Smooth muscle cell (in vitro differentiated cells): Measurements from ENCODE around the gene PTPRR. TPM values are rescaled to one million over a fixed set of nuclear protein-coding genes. Genes with fewer than 3 reads are reported as not detected.

Experiments
- DNase-seq: peaks from one replicate; lab custom pipeline; 2025; ENCODE audit not compliant: unreplicated experiment; lab: John Stamatoyannopoulos, UW
- H2AFZ ChIP-seq: fragments of 200-600 bp; sonication (generic); 2 replicates; pipeline ENCODE4 v1.6.0; 2016; ENCODE audit warnings: antibody characterized with exemption, low read depth, mild to moderate bottlenecking
- H3F3A ChIP-seq: fragments of 200-600 bp; sonication (generic); 2 replicates; pipeline ENCODE4 v1.6.0; 2017; ENCODE audit warnings: antibody characterized with exemption, low read depth
- H3K27ac ChIP-seq: fragments of 200-600 bp; sonication (generic); 2 replicates; pipeline ENCODE4 v1.5.1; 2016; ENCODE audit warnings: low read depth, mild to moderate bottlenecking
- H3K27me3 ChIP-seq: fragments of 200-600 bp; sonication (generic); 2 replicates; pipeline ENCODE4 v1.6.1; 2016; ENCODE audit warnings: low read depth, mild to moderate bottlenecking
- H3K36me3 ChIP-seq: fragments of 200-600 bp; sonication (generic); 2 replicates; pipeline ENCODE4 v1.5.1; 2016; ENCODE audit warnings: low read depth
- H3K4me1 ChIP-seq: fragments of 200-600 bp; sonication (generic); 2 replicates; pipeline ENCODE4 v1.5.1; 2016; ENCODE audit warnings: low read depth
- H3K4me2 ChIP-seq: fragments of 200-600 bp; sonication (generic); 2 replicates; pipeline ENCODE4 v1.6.0; 2016; ENCODE audit warnings: mild to moderate bottlenecking
- H3K4me3 ChIP-seq: fragments of 200-600 bp; sonication (generic); 2 replicates; pipeline ENCODE4 v1.5.1; 2016; ENCODE audit warnings: mild to moderate bottlenecking
- H3K79me2 ChIP-seq: fragments of 200-600 bp; sonication (generic); 2 replicates; pipeline ENCODE4 v1.6.0; 2016; ENCODE audit warnings: low read depth, mild to moderate bottlenecking
- H3K9ac ChIP-seq: fragments of 200-600 bp; sonication (generic); 2 replicates; pipeline ENCODE4 v1.6.0; 2016; ENCODE audit warnings: low read depth
- H3K9me3 ChIP-seq: fragments of 200-600 bp; sonication (generic); replicated peaks from 2 replicates; pipeline ENCODE4 v1.5.1; 2016; ENCODE audit warnings: low read depth
- H4K20me1 ChIP-seq: fragments of 200-600 bp; sonication (generic); 2 replicates; pipeline ENCODE4 v1.6.0; 2016; ENCODE audit warnings: low read depth
- WGBS: methylation state at CpG from one replicate; pipeline ENCODE4 v1.1.7; 2016; ENCODE audit warnings: low lambda C conversion rate; 5-methylcytosine and 5-hydroxymethylcytosine counted together
- polyA plus RNA-seq: library from polyadenylated mRNA; unstranded; fragments of >200 nt; fragmentation: Nextera tagmentation; extraction: Ambion mirVana; gene quantifications from 2 replicates; pipeline ENCODE4 v1.2.1, GENCODE V29; 2016
- total RNA-seq: library from RNA; depleted of rRNA; stranded (reverse); fragments of >200 nt; gene quantifications from 2 replicates; pipeline ENCODE4 v1.2.3, GENCODE V29; 2014
- TF ChIP-seq, protein P1 (sequence below): fragments of 200-600 bp; sonication (generic); IDR thresholded peaks from 2 replicates; pipeline ENCODE4 v1.5.1; 2017; ENCODE audit warnings: borderline replicate concordance, mild to moderate bottlenecking, antibody characterized with exemption; ENCODE audit not compliant: insufficient read depth, poor library complexity, severe bottlenecking

The PTPRR gene
- total and polyA plus RNA-seq, 2 experiments from 2014 or later, result 2.8 to 17.8 TPM

DNA sequence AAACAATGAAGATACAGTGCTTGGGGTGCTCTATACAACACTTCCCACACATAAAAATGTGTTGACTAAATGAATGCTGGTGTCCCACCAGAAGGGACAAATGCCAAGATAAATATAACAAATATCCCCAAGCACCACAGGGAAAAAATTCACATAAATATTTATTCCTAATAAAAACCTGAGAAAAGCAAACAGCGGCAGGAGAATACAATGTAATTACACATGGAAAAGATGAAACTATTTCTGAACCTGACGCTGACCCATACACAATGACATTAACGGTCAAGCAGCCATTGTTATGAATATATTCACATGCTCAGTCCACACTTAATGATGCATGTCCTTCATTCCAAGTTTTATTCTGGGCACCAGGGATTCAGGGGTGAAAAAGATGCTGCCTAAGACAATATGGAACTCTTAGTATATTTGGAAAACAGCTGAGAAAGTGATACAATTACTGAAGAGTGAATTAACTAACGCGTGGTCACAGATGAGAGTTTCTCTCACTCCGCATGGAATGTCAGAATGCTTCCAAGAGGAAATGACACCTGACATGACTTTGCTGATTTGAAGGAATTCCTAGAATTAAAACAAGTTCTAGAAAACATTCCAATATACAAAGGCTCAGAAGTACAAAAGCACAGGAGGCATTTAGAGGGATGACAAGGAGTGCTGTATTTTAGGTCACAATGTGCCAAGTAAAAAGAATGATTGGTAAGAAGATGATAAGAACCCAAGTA, 27.9 kb upstream of the PTPRR start:
- peaks cover 4% of the 10 kb centered on the region for H3K27me3 ChIP-seq
- TF ChIP-seq, protein P1, sequence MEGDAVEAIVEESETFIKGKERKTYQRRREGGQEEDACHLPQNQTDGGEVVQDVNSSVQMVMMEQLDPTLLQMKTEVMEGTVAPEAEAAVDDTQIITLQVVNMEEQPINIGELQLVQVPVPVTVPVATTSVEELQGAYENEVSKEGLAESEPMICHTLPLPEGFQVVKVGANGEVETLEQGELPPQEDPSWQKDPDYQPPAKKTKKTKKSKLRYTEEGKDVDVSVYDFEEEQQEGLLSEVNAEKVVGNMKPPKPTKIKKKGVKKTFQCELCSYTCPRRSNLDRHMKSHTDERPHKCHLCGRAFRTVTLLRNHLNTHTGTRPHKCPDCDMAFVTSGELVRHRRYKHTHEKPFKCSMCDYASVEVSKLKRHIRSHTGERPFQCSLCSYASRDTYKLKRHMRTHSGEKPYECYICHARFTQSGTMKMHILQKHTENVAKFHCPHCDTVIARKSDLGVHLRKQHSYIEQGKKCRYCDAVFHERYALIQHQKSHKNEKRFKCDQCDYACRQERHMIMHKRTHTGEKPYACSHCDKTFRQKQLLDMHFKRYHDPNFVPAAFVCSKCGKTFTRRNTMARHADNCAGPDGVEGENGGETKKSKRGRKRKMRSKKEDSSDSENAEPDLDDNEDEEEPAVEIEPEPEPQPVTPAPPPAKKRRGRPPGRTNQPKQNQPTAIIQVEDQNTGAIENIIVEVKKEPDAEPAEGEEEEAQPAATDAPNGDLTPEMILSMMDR, result no peak
- no peak overlapping the region for H3K27ac ChIP-seq
- no peaks in the 10 kb centered on the region for H3K4me1 ChIP-seq
- H3K4me2 ChIP-seq, result no peak overlapping the region
- H3K4me3 ChIP-seq, result no peak overlapping the region
- H3K9ac ChIP-seq, result no peak overlapping the region
- H3K79me2 ChIP-seq, result no peaks in the 10 kb centered on the region
- 90% methylated on average over 6 of the region's 6 CpGs for WGBS
- H2AFZ ChIP-seq, result no peak overlapping the region
- no peaks in the 10 kb centered on the region for H4K20me1 ChIP-seq
- no peaks in the 10 kb centered on the region for H3K9me3 ChIP-seq
- no peak for DNase-seq
- H3K36me3 ChIP-seq, result no peaks in the 10 kb centered on the region
- no peaks in the 10 kb centered on the region for H3F3A ChIP-seq

DNA sequence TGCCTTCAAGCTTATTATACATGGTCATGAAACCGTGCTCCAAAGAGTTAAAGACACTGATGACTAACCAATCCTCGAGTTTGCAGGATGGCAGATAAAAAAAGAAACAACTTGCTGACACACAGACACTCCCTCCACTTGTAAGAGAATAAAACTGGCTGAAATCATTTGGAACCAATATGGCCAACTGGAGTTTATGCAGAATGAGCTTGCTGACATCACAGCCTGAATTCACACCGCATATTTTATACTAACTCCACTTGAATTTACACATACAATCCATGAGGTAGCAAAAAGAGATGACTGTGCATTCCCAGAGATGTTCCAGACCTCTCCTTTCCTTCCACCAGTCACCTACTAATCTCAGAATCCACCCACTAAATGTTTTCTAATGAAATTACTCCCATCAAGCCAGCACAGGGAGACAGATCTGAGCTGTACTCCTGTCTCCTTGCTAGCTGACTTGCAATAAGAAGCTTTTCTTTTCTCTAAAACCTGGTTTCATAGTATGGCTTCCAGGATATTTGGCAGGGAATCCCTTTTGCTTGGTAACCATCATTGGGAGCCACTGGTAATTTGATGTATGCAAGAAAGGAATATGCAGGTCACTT, 15.8 kb upstream of the PTPRR start:
- H3K27me3 ChIP-seq, result peaks cover 21% of the 10 kb centered on the region
- no peak for DNase-seq
- no peaks in the 10 kb centered on the region for H3K9me3 ChIP-seq
- WGBS, result 49% methylated on average over 3 of the region's 3 CpGs
- no peak overlapping the region for H3K9ac ChIP-seq
- H3K79me2 ChIP-seq, result no peaks in the 10 kb centered on the region
- no peak overlapping the region for H3K4me2 ChIP-seq
- H3K4me1 ChIP-seq, result no peaks in the 10 kb centered on the region
- no peaks in the 10 kb centered on the region for H3K36me3 ChIP-seq
- no peaks in the 10 kb centered on the region for H4K20me1 ChIP-seq
- H3K4me3 ChIP-seq, result no peak overlapping the region
- TF ChIP-seq, protein P1, result no peak
- no peak overlapping the region for H3K27ac ChIP-seq
- H3F3A ChIP-seq, result no peaks in the 10 kb centered on the region
- H2AFZ ChIP-seq, result no peak overlapping the region

DNA sequence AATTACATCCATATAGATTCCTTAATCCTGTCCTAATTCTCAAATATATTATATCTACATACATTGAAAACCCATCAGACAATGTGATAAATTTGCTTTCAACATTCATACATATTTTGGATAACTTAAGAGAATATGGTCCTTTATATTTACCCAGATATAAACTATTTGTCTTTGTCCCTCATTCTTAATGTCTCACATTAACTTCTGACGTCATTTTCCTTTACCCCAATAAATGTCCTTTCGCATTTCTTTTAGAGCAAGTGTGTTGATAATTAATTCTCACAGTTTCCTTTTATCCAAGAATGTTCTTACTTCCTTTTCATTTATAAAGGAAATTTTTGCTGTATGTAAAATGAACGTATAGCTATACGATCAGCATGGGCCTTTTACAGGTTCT, 12.6 kb upstream of the PTPRR start:
- WGBS, result 96% methylated on average over 4 of the region's 4 CpGs
- Histone ChIP-seq H3F3A (no peaks in the 10 kb centered on the region), H3K4me1 (no peaks in the 10 kb centered on the region), H2AFZ (no peak overlapping the region), H3K27me3 (no peaks in the 10 kb centered on the region), H3K4me2 (no peak overlapping the region), H3K9ac (no peak overlapping the region), H3K27ac (no peak overlapping the region), H3K9me3 (no peaks in the 10 kb centered on the region), H4K20me1 (no peaks in the 10 kb centered on the region), H3K36me3 (no peaks in the 10 kb centered on the region), H3K79me2 (no peaks in the 10 kb centered on the region), H3K4me3 (no peak overlapping the region)
- TF ChIP-seq, protein P1, result no peak
- no peak for DNase-seq

DNA sequence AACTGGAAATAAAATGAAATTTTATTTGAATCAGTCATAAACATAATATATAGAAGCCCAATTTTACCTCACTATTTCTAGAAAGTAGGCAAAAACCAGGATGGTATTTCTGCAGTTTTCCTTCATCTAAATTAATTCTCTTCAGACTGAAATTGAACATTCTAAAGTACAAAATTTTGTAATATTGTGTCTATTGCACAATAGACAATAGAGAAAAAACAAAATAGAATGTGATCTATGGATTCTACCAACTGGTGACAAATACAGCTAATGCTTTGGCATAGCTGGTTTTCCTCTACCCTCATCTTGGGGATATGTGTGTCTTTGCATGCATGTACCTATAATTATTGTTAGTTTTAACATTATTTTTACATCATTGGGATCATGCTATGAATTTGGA, 8.5 kb upstream of the PTPRR start:
- Histone ChIP-seq H3K4me3 (no peak overlapping the region), H3K27ac (no peak overlapping the region), H3K4me2 (no peak overlapping the region), H3K4me1 (no peaks in the 10 kb centered on the region), H3K79me2 (no peaks in the 10 kb centered on the region), H4K20me1 (no peaks in the 10 kb centered on the region), H3K27me3 (no peaks in the 10 kb centered on the region), H3F3A (no peaks in the 10 kb centered on the region), H3K36me3 (no peaks in the 10 kb centered on the region), H3K9ac (no peak overlapping the region), H2AFZ (no peak overlapping the region), H3K9me3 (no peaks in the 10 kb centered on the region)
- TF ChIP-seq, protein P1, result no peak
- DNase-seq, result no peak
